ENCODE data around the gene UBFD1. TPM values are rescaled to one million over a fixed set of nuclear protein-coding genes. Genes with fewer than 3 reads are reported as not detected.
"Not testable (repeated sequence)": the region's sequence is repeated elsewhere in the genome, so short reads cannot be mapped to it uniquely, and the experiment has no call there.

Gene UBFD1
- total and polyA plus RNA-seq, 2 donors from 2014 or later, result 20.8 to 52.8 TPM

- Histone ChIP-seq H3K27me3 (ENCODE audit: control insufficient read depth, insufficient read depth, low read length) (no peaks in the 10 kb centered on the region), H3K4me3 (ENCODE audit: low read length in 3 of 3) (no peak overlapping the region), H3K4me1 (ENCODE audit: control insufficient read depth in 2 of 3, insufficient read depth in 2 of 3, low read depth in 1 of 3, low read length in 3 of 3) (no peaks in the 10 kb centered on the region), H3K36me3 (ENCODE audit: control insufficient read depth in 2 of 3, insufficient read depth in 3 of 3, low read length in 3 of 3) (peaks cover 13 to 57% (median 31%) of the 10 kb centered on the region in 3 donors), H3K27ac (ENCODE audit: low read depth in 2 of 2, low read length in 2 of 2) (no peak overlapping the region), H3K9me3 (ENCODE audit: control insufficient read depth in 2 of 3, insufficient read depth in 1 of 3, low read length in 3 of 3) (no peaks in the 10 kb centered on the region), H3K9ac (ENCODE audit: low read length in 3 of 3) (no peak overlapping the region)
- FAIRE-seq, result no peak
- no peak for DNase-seq
- no peak for TF ChIP-seq CTCF (IDR thresholded peaks at IDR 0.05; ENCODE audit: borderline replicate concordance, extremely low read depth, insufficient read depth)
- intact Hi-C loops (cut with DNase I), result no loop called here
Observed at GRCh38 chr16:23581764-23582163, 24.2 kb downstream of the UBFD1 start.

DNA sequence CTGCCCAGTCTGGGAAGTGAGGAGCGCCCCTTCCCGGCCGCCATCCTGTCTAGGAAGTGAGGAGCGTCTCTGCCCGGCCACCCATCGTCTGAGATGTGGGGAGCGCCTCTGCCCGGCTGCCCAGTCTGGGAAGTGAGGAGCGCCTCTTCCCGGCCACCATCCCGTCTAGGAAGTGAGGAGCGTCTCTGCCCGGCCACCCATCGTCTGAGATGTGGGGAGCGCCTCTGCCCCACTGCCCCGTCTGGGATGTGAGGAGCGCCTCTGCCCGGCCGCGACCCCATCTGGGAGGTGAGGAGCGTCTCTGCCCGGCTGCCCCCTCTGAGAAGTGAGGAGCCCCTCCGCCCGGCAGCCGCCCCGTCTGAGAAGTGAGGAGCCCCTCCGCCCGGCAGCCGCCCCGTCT, 25.7 kb downstream of the UBFD1 start:
- H3K27me3 ChIP-seq (ENCODE audit: control insufficient read depth, insufficient read depth, low read length); H3K4me3 ChIP-seq (ENCODE audit: low read length in 3 of 3); intact Hi-C loops (cut with DNase I); H3K9ac ChIP-seq (ENCODE audit: low read length in 3 of 3); H3K9me3 ChIP-seq (ENCODE audit: control insufficient read depth in 2 of 3, insufficient read depth in 1 of 3, low read length in 3 of 3); DNase-seq; H3K4me1 ChIP-seq (ENCODE audit: control insufficient read depth in 2 of 3, insufficient read depth in 2 of 3, low read depth in 1 of 3, low read length in 3 of 3); FAIRE-seq; H3K27ac ChIP-seq (ENCODE audit: low read depth in 2 of 2, low read length in 2 of 2): not testable (repeated sequence)
- H3K36me3 ChIP-seq (ENCODE audit: control insufficient read depth in 2 of 3, insufficient read depth in 3 of 3, low read length in 3 of 3), result peaks cover 13 to 58% (median 36%) of the 10 kb centered on the region in 3 donors

DNA sequence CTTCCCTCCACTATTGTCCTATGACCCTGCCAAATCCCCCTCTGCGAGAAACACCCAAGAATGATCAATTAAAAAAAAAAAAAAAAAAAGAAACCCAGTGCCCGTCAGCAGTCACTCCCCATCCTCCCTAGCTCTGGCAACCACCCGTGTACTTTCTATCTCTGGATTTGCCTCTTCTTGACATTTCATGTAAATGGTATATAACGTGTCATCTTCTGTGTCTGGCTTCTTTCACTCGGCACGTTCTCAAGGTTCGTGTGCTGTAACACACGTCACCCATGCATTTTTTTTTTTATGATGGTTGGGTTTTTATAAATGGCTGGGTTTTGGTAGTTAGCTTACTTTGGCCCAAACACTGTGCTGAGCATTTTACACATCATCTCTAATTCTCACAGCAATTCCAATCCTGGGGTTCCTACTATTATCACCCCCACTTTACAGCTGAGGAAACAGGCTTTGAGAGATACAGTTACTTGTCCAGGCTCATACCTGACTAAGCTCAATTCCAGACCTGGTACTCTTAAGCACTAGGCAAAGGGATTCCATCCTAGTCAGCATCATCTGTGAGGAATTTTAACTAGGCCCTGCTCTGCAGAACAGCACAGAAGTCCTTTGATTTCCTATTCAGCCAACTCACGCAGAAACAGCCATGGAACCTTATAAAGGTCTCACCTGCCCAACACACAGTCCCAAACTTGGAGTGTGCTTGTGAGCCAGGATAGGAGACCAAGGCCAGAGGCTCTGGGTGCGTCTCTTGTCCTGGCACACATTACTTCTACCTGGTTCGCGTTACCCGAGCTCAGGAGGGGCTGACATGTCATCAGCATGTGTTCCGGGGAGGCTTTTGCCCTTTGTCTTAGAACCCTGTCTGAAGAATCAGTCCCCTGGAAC, 26.9 kb downstream of the UBFD1 start:
- H3K4me1 ChIP-seq (ENCODE audit: control insufficient read depth in 2 of 3, insufficient read depth in 2 of 3, low read depth in 1 of 3, low read length in 3 of 3), result no peaks in the 10 kb centered on the region
- H3K27me3 ChIP-seq (ENCODE audit: control insufficient read depth, insufficient read depth, low read length), result no peaks in the 10 kb centered on the region
- no peaks in the 10 kb centered on the region for H3K9me3 ChIP-seq (ENCODE audit: control insufficient read depth in 2 of 3, insufficient read depth in 1 of 3, low read length in 3 of 3)
- TF ChIP-seq CTCF (IDR thresholded peaks at IDR 0.05; ENCODE audit: borderline replicate concordance, extremely low read depth, insufficient read depth), result no peak
- intact Hi-C loops (cut with DNase I), result no loop called here
- FAIRE-seq (no peak), DNase-seq (no peak)
- no peak overlapping the region for H3K27ac ChIP-seq (ENCODE audit: low read depth in 2 of 2, low read length in 2 of 2)
- no peak overlapping the region for H3K9ac ChIP-seq (ENCODE audit: low read length in 3 of 3)
- peaks cover 9 to 54% (median 36%) of the 10 kb centered on the region in 3 donors for H3K36me3 ChIP-seq (ENCODE audit: control insufficient read depth in 2 of 3, insufficient read depth in 3 of 3, low read length in 3 of 3)
- H3K4me3 ChIP-seq (ENCODE audit: low read length in 3 of 3), result no peak overlapping the region

DNA sequence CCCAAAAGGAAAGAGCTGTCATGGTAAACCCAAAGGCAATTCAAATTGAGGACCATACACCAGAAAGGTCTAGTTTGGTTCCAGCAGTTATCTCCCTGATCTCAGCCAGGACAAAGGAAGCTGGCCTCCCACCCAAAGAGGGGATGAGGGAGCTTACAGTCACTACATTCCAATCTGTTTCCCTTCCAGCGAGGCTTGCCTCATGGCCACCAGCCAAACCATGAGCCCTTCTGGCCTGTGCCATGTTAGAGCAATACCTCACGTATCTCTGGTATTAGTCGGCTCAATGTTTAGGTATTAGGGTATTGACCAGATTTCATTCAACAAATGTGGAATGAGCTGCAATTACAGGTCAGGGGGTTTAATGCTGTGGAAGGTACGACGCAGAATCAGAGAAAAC, 30.2 kb downstream of the UBFD1 start:
- Histone ChIP-seq H3K9ac (ENCODE audit: low read length in 3 of 3) (no peak overlapping the region), H3K27me3 (ENCODE audit: control insufficient read depth, insufficient read depth, low read length) (no peaks in the 10 kb centered on the region), H3K4me3 (ENCODE audit: low read length in 3 of 3) (no peak overlapping the region), H3K27ac (ENCODE audit: low read depth in 2 of 2, low read length in 2 of 2) (no peak overlapping the region), H3K9me3 (ENCODE audit: control insufficient read depth in 2 of 3, insufficient read depth in 1 of 3, low read length in 3 of 3) (no peaks in the 10 kb centered on the region), H3K36me3 (ENCODE audit: control insufficient read depth in 2 of 3, insufficient read depth in 3 of 3, low read length in 3 of 3) (peaks cover 7 to 59% (median 41%) of the 10 kb centered on the region in 3 donors), H3K4me1 (ENCODE audit: control insufficient read depth in 2 of 3, insufficient read depth in 2 of 3, low read depth in 1 of 3, low read length in 3 of 3) (no peaks in the 10 kb centered on the region)
- TF ChIP-seq CTCF (IDR thresholded peaks at IDR 0.05; ENCODE audit: borderline replicate concordance, extremely low read depth, insufficient read depth), result no peak
- DNase-seq (no peak), FAIRE-seq (no peak)
- intact Hi-C loops (cut with DNase I), result no loop called here

All from kidney (tissue), 14 donors.